PC-9 (cell line): Measurements from ENCODE around the gene RPGRIP1L. TPM values are rescaled to one million over a fixed set of nuclear protein-coding genes. Genes with fewer than 3 reads are reported as not detected.
"Not testable (repeated sequence)": the region's sequence is repeated elsewhere in the genome, so short reads cannot be mapped to it uniquely, and the experiment has no call there.

Source experiments
- BruUV-seq: library from RNA; stranded (reverse); fragments of 400-500 nt; replicated peaks from 2 replicates; lab custom pipeline; 2021; lab: Mats Ljungman, UMichigan
- CTCF ChIA-PET: fragments of 300-600 bp; sonication (Branson Sonifier 250); formaldehyde crosslinking; loops from one replicate; lab custom pipeline; 2022; ENCODE audit warnings: antibody characterized with exemption; lab: Charles Lee
- POLR2A ChIA-PET: fragments of 300-600 bp; sonication (Branson Sonifier 250); formaldehyde crosslinking; loops from one replicate; lab custom pipeline; 2022; ENCODE audit warnings: antibody characterized with exemption; ENCODE audit not compliant: unreplicated experiment; lab: Charles Lee
- DNase-seq, 2 experiments: peaks; one replicate each; pipeline versions ENCODE4 v3.0.0 to v3.0.0-alpha.2; 2015 to 2022; ENCODE audit warnings: mixed read lengths in 1 of 2
- H2AFZ ChIP-seq: fragments of 200-600 bp; sonication (generic); 2 replicates; pipeline ENCODE4 v1.8.1; 2017; ENCODE audit warnings: antibody characterized with exemption
- H3F3A ChIP-seq: fragments of 200-600 bp; sonication (generic); 2 replicates; pipeline ENCODE4 v1.8.1; 2017; ENCODE audit warnings: antibody characterized with exemption, mild to moderate bottlenecking, low read depth; ENCODE audit not compliant: insufficient read depth
- H3K27ac ChIP-seq: fragments of 200-600 bp; sonication (generic); 2 replicates; pipeline ENCODE4 v1.6.1; 2016; ENCODE audit warnings: mixed run types
- H3K27me3 ChIP-seq: fragments of 200-600 bp; sonication (generic); 2 replicates; pipeline ENCODE4 v1.6.1; 2016; ENCODE audit warnings: low read depth, mixed run types; ENCODE audit not compliant: insufficient read depth
- H3K36me3 ChIP-seq: fragments of 200-600 bp; sonication (generic); 2 replicates; pipeline ENCODE4 v1.6.1; 2016; ENCODE audit warnings: low read depth, mixed run types
- H3K4me1 ChIP-seq: fragments of 200-600 bp; sonication (generic); replicated peaks from 2 replicates; pipeline ENCODE4 v1.6.1; 2016; ENCODE audit warnings: mixed run types; ENCODE audit not compliant: insufficient read depth
- H3K4me2 ChIP-seq: fragments of 200-600 bp; sonication (generic); 2 replicates; pipeline ENCODE4 v1.6.1; 2017; ENCODE audit warnings: mixed run types
- H3K4me3 ChIP-seq: fragments of 200-600 bp; sonication (generic); 2 replicates; pipeline ENCODE4 v1.6.1; 2016; ENCODE audit warnings: mixed run types
- H3K79me2 ChIP-seq: fragments of 200-600 bp; sonication (generic); 2 replicates; pipeline ENCODE4 v1.6.1; 2017; ENCODE audit warnings: low read depth, mixed run types
- H3K9me2 ChIP-seq: fragments of 200-600 bp; sonication (generic); 2 replicates; pipeline ENCODE4 v1.8.1; 2017; ENCODE audit warnings: mild to moderate bottlenecking; ENCODE audit not compliant: insufficient read depth
- H3K9me3 ChIP-seq: fragments of 200-600 bp; sonication (generic); 2 replicates; pipeline ENCODE4 v1.8.1; 2016; ENCODE audit warnings: low read depth; ENCODE audit not compliant: insufficient read depth
- H4K20me1 ChIP-seq: fragments of 200-600 bp; sonication (generic); 2 replicates; pipeline ENCODE4 v1.8.1; 2017; ENCODE audit not compliant: insufficient read depth
- CTCF ChIP-seq: fragments of 200-600 bp; sonication (generic); conservative IDR thresholded peaks from 2 replicates; pipeline ENCODE4 v1.6.1; 2017; ENCODE audit warnings: mixed run types, antibody characterized with exemption, mild to moderate bottlenecking, moderate library complexity
- EZH2 ChIP-seq: fragments of 200-600 bp; sonication (generic); IDR thresholded peaks from 2 replicates; pipeline ENCODE4 v1.8.0; 2017; ENCODE audit warnings: antibody characterized with exemption, low read depth
- intact Hi-C: fragments of 100-400 bp; cut with micrococcal nuclease; formaldehyde crosslinking; loops from one replicate; pipeline ENCODE4 v1.10.0; 2022; ENCODE audit not compliant: unreplicated experiment
- total RNA-seq: library from RNA; stranded (reverse); gene quantifications from 2 replicates; pipeline ENCODE4 v1.2.3, GENCODE V29; 2021

The RPGRIP1L gene
- total RNA-seq, 1 experiment from 2014 or later: 14.0 TPM

GRCh38 chr16:53690771-53691170 lies 12.9 kb downstream of the RPGRIP1L start:
- BruUV-seq: no TSS peak
- intact Hi-C loops: no loop called here

GRCh38 chr16:53689636-53690035 lies 14.0 kb downstream of the RPGRIP1L start:
- no TSS peak for BruUV-seq
- ChIA-PET POLR2A (no interaction called here), CTCF (no interaction called here)
- no peak for TF ChIP-seq EZH2
- TF ChIP-seq CTCF: no peak
- no peaks in the 10 kb centered on the region for H4K20me1 ChIP-seq
- no peaks in the 10 kb centered on the region for H3F3A ChIP-seq
- H2AFZ ChIP-seq: no peak overlapping the region
- H3K4me1 ChIP-seq: no peaks in the 10 kb centered on the region
- H3K4me3 ChIP-seq: no peak overlapping the region
- H3K79me2 ChIP-seq: no peaks in the 10 kb centered on the region
- H3K9me3 ChIP-seq: no peaks in the 10 kb centered on the region
- H3K4me2 ChIP-seq: no peak overlapping the region
- intact Hi-C loops: no loop called here
- no peak overlapping the region for H3K27ac ChIP-seq
- no peak for DNase-seq
- H3K9me2 ChIP-seq: no peaks in the 10 kb centered on the region
- no peaks in the 10 kb centered on the region for H3K36me3 ChIP-seq
- H3K27me3 ChIP-seq: no peaks in the 10 kb centered on the region

More at GRCh38 chr16:53690771-53691170, 12.9 kb downstream of the RPGRIP1L start:
- H4K20me1 ChIP-seq: no peaks in the 10 kb centered on the region
- ChIA-PET POLR2A (no interaction called here), CTCF (interaction anchor here (0.7 kb wide), 1 partner anchor 9 kb away, joined by 3 read pairs; no protein-coding TSS in a partner anchor)
- no peak overlapping the region for H2AFZ ChIP-seq
- no peak overlapping the region for H3K4me3 ChIP-seq
- no peak overlapping the region for H3K4me2 ChIP-seq
- no peaks in the 10 kb centered on the region for H3K79me2 ChIP-seq
- H3K27me3 ChIP-seq: no peaks in the 10 kb centered on the region
- no peaks in the 10 kb centered on the region for H3K9me2 ChIP-seq
- H3K9me3 ChIP-seq: no peaks in the 10 kb centered on the region
- no peaks in the 10 kb centered on the region for H3F3A ChIP-seq
- TF ChIP-seq EZH2 (no peak), CTCF (no peak)
- H3K36me3 ChIP-seq: no peaks in the 10 kb centered on the region
- H3K4me1 ChIP-seq: no peaks in the 10 kb centered on the region
- DNase-seq: no peak
- no peak overlapping the region for H3K27ac ChIP-seq

GRCh38 chr16:53686710-53687109 lies 16.9 kb downstream of the RPGRIP1L start:
- no peaks in the 10 kb centered on the region for H4K20me1 ChIP-seq
- no peaks in the 10 kb centered on the region for H3K36me3 ChIP-seq

GRCh38 chr16:53685334-53685733 lies 18.3 kb downstream of the RPGRIP1L start:
- H4K20me1 ChIP-seq, H3K9me2 ChIP-seq, POLR2A ChIA-PET, H3K27me3 ChIP-seq, H3K36me3 ChIP-seq, H2AFZ ChIP-seq, H3K79me2 ChIP-seq, DNase-seq, H3K27ac ChIP-seq, intact Hi-C loops, H3K9me3 ChIP-seq, H3K4me3 ChIP-seq, H3K4me2 ChIP-seq, BruUV-seq, H3F3A ChIP-seq, CTCF ChIA-PET, H3K4me1 ChIP-seq: not testable (repeated sequence)

More at GRCh38 chr16:53686710-53687109, 16.9 kb downstream of the RPGRIP1L start:
- ChIA-PET CTCF (no interaction called here), POLR2A (no interaction called here)
- Histone ChIP-seq H3K9me3 (no peaks in the 10 kb centered on the region), H3K4me1 (no peaks in the 10 kb centered on the region), H3K4me3 (no peak overlapping the region), H3K27me3 (no peaks in the 10 kb centered on the region), H3F3A (no peaks in the 10 kb centered on the region), H3K4me2 (no peak overlapping the region), H3K79me2 (no peaks in the 10 kb centered on the region), H3K27ac (no peak overlapping the region), H2AFZ (no peak overlapping the region), H3K9me2 (no peaks in the 10 kb centered on the region)
- intact Hi-C loops: no loop called here
- DNase-seq: no peak
- no peak for TF ChIP-seq EZH2
- TF ChIP-seq CTCF: no peak
- BruUV-seq: no TSS peak
